NCI-H2081 (cell line): ENCODE results near the gene GNPTG.

ENCODE experiments used
- DNase-seq, 2 experiments: peaks; one replicate each; lab custom pipeline; 2025; lab: John Stamatoyannopoulos, UW

Gene GNPTG

DNA sequence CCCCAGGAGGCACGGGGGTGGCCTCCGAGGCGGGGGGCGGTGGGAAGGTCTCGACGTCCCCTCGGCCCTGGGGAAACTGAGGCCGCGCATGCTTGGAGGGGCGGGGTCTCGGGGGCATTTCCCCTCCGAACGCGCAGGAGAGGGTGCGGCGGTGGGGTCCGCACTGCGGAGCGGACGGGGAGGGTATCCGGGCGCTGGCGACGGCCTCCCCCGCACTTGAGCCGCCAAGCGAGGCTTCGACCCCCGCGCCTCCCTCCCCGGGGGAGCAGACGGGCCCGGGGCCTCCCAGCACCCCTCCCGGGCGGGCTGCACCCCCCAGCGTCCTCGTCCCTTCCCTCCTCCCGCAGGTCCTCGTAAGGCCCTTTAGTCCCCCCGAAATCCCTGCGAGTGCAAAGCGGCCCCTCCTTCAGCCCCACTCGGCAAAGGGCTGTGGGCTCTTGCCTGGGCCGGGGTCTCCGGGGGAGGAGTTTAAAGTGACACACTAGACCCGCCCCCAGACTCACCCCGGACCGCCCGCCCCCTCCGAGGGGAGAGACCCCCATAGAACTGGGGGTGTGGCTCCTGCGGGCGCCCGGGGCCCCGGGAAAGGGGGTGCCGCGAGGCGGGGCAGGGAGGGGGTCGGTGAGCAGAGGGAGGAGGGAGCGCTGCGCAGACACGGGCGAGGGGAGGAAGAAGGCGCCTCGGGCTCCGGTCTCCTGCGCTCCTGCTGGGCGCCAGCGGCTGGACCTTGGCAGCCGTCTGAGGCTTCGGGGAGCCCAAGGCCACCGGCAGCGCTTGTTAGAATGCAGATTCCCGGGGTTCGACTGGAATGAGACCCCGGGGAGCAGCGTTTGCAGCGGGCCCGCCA lies 17.7 kb upstream of the GNPTG start:
- DNase-seq = no peak

- no peak for DNase-seq
These were observed 17.0 kb upstream of the GNPTG start for GRCh38 chr16:1334739-1335138.

DNA sequence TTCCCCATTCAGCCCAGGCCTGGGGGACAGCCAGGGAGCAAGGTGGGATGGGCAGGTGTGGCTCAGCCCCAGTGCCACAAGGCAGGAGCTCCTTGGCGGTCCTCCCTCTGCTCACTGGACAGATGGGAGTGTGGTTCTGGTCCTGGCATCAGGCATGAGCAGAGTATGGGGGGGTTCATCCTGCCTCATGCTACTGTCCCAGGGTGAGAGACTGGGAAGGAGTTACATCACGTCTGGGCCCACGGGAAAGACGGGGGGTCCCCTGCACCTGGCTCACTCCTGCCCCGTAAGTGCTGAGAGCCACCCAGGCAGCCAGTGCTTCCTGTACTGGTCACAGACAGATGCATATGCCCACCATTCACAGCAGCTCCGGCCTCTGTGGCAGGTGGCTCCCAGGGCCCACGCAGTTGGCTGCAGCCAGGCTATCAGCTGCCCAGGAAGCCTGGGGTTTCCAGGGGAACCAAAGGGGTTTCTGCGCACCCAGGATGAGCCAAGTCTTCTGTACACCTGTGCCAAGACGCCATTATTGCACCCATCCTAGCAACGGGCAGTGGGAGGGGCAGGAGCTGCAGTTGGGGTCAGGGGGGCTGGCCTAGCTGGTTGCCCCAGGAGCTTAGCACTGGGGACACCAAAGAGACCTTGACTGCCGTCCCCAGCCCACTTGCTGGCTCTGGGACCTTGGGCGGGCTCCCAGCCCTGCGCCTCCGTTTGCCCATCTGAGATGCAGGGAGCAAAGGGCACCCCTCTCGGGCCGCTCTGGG lies 16.3 kb upstream of the GNPTG start:
- DNase-seq = peak in 1 of 2 experiments; percentile 52

DNA sequence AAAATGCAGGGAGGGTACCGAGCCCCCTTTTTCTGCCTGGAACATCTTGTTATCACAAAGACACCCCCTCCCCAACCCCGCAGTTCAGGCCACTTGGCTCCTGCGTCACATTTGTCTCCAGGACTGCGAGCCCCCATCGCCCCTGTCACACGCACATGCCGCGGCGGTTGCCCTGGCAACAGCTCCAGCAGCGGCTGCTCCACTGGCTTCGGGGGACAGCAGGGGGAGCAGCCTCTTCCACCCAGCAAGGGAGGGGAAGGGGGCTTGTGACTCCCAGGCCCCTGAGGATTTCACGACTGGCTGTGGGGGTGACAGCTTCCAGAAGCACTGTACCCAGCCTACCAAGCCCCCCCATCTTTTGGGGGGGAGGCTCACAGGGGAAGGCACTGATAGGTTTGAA lies 15.7 kb upstream of the GNPTG start:
- DNase-seq = peak in 1 of 2 experiments; percentile 7

DNA sequence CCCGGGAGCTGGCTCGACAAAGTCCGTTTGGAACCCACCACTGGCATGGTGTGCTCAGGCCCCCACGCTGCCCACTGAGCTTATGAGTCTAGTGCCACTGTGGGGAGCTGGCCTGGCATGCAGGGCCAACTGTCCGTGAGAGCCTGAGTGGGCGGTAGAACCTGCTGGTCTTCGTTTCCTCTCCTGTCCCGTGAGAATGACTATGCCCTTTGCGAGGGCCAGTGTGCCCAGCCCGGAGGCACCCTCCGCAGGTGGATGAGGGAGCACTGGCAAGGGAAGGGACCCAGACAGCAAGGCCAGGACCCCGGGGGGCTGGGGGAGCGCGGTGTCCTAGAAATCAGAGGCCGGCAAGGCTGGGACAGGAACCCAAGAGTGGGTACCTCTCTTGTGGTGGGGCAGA lies 15.1 kb upstream of the GNPTG start:
- no peak for DNase-seq

DNA sequence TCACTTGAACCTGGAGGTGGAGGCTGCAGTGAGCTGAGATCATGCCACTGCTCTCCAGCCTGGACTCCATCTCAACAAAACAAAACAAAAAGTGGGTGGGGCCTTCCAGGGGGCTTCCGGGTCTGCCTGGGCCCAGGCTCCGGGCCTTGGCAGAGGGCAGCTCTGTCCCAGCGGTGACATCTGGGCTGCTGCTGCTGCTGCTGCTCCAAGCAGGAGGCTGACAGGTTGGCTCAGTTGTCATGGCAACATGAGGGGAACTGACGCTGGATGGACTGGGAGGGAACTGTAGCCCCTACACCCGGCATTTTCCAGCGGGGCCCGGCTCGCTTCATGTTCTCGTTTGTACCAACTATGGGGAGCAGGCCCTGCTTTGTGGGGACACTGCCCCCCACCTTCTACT lies 14.2 kb upstream of the GNPTG start:
- no peak for DNase-seq

DNA sequence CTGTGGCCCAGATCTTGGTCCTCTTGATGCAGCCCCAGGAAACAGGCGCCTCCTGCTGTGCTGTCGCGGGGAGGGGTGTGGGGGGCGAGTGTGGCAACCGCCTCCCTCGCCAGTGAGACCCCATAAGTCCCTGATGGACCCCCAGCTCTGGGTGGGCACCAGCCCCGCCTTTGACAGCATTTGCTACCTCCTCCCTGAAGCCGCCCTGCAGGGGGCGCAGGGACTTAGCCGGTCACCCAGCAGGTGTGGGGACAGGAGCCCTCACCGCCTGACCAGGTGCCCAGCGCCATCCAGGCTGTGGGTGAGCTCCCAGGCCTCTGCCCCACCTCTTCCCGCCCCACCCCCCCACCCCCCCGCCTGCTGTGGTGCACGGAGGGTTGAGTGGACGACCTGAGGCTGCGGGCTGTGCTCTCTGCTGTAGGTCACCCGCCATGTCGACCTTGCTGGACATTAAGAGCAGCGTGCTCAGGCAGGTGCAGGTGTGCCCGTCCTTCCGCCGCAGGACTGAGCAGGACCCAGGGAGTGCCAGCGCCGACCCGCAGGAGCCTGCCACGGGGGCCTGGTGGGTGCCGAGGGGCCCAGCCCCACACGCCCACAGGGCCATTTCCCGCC lies 13.5 kb upstream of the GNPTG start:
- DNase-seq = peak in 1 of 2 experiments; percentile 23

- DNase-seq = no peak
These were observed 12.7 kb upstream of the GNPTG start for GRCh38 chr16:1338855-1339675.

DNA sequence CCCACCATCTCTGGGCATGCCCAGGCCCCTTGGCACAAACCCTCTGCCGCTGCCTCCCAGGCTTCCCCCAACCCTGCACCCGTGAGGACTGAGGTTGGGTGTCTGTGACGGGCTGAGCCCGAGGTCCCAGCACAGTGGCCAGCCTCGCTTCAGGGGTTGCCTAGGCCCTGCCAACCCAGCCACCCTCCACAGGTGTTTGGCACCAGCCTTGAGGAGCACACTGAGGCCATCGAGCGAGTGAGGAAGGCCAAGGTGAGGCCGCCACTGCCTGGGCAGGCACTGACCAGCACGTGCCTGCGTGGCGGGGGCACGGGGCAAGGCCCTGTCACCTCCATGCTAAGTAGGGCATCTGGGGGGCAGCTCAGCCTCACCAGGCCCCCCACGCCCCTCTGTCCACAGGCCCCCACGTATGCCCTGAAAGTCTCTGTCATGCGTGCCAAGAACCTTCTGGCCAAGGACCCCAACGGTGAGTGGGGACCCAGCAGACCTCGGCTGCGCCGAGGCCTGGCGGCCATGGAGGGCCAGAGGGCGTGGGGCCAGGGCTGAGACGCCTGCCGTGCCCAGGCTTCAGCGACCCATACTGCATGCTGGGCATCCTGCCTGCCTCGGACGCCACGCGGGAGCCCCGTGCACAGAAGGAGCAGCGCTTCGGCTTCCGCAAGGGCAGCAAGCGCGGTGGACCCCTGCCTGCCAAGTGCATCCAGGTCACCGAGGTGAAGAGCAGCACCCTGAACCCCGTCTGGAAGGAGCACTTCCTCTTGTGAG lies 10.8 kb upstream of the GNPTG start:
- no peak for DNase-seq

GRCh38 chr16:1341495-1342420 lies 10.0 kb upstream of the GNPTG start:
- no peak for DNase-seq

- DNase-seq = peak; percentile 96 to 97
These were observed 9.0 kb upstream of the GNPTG start for GRCh38 chr16:1342526-1343427.

GRCh38 chr16:1343428-1344242 lies 8.1 kb upstream of the GNPTG start:
- no peak for DNase-seq

DNA sequence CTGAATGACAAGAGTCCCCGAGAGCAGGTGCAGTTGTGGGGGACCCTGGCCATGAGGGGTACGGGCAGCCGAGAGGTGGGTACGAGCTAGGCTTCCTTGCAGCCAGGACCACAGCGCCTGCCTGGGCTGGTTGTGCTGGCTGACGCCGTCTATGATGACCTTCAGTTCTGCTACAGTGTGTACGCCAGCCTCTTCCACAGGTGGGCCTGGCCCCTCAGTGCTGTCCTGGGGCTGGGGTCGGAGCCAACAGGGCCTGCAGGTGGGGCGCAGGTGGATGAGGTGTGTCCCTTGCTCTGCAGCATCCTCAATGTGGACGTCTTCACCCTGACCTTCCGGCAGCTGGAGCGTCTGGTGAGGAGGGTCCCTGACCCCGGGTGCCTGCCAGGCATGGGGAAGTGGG lies 7.2 kb upstream of the GNPTG start:
- no peak for DNase-seq

- DNase-seq = no peak
These were observed 6.6 kb upstream of the GNPTG start for GRCh38 chr16:1345087-1345486.

- no peak for DNase-seq
These were observed 5.9 kb upstream of the GNPTG start for GRCh38 chr16:1345651-1346421.

GRCh38 chr16:1346422-1347285 lies 5.1 kb upstream of the GNPTG start:
- no peak for DNase-seq
